Measurements from ENCODE around the gene ZNF608. TPM values are rescaled to one million over a fixed set of nuclear protein-coding genes. Genes with fewer than 3 reads are reported as not detected.

Gene ZNF608
- total and polyA plus RNA-seq, 3 donors from 2014 or later: 28.7 to 42.4 (median 42.1) TPM

GRCh38 chr5:124780011-124780410, 33.6 kb upstream of the ZNF608 start:
- Histone ChIP-seq H3K4me3 (no peak overlapping the region), H3K27ac (no peak overlapping the region), H3K9me3 (no peaks in the 10 kb centered on the region), H3K36me3 (ENCODE audit: low read depth, missing control alignments) (no peaks in the 10 kb centered on the region), H3K4me1 (no peaks in the 10 kb centered on the region), H3K27me3 (no peaks in the 10 kb centered on the region)
- TF ChIP-seq CTCF (IDR thresholded peaks at IDR 0.05): no peak
- no peak for DNase-seq
- intact Hi-C loops (cut with DNase I; ENCODE audit: low total_unique reads): no loop called here
- WGBS, 2 donors: 88 to 96% methylated on average over 4 of the region's 4 CpGs

DNA sequence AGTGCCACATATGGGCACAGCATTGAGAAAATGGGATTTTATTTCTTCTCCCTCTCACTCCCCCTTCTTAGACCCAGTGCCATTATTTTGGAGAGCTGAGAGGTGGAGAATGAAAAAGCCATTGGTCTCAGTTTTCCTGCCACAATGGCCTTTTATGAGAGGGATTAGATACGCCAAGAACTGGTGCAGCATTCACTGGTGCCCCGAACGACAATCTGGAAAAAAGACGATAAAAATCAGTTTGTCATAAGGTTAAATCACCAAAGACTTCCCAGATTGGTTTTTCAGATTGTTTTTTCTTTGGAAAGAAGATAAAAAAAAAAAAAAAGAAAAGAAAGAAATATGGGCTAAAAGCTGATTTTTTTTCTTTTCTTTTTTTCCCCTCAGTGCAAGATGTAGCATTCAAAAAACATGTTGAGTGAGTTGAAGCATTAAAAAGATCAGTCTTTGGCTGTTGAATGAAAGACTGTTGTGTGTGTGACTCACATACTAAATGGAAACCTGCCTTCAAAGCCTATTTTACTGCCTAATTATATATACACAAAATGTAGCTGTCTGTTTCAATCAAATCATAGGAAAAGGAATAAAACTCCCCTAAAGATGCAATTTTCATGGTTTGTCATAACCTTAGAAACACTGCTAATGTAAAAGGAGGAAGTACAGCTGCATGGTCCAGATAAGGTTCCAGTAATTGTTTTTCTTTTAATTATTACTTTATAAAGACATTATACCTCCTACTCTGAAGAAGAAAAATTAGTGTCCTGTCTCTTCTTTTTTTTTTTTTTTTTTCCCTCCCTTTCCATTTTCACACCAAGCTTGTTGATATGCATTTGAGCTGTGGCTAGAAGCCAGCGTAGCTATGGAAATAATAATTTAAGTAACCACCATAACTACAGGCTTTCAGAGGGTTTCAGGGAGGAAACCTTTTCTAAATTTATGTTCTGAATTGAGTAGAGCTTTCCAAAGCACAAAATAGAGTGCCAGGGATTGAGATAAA, 27.2 kb upstream of the ZNF608 start:
- WGBS, 2 donors: 73 to 87% methylated on average over 5 of the region's 5 CpGs
- Histone ChIP-seq H3K36me3 (ENCODE audit: low read depth, missing control alignments) (no peaks in the 10 kb centered on the region), H3K4me3 (no peak overlapping the region), H3K9me3 (no peaks in the 10 kb centered on the region), H3K27me3 (no peaks in the 10 kb centered on the region), H3K4me1 (no peaks in the 10 kb centered on the region), H3K27ac (no peak overlapping the region)
- DNase-seq: no peak
- no peak for TF ChIP-seq POLR2A (IDR thresholded peaks at IDR 0.05)
- no peak for TF ChIP-seq CTCF (IDR thresholded peaks at IDR 0.05)
- intact Hi-C loops (cut with DNase I; ENCODE audit: low total_unique reads): no loop called here

- no peak for DNase-seq
- Histone ChIP-seq H3K27me3 (no peaks in the 10 kb centered on the region), H3K9me3 (no peaks in the 10 kb centered on the region), H3K4me1 (no peaks in the 10 kb centered on the region), H3K36me3 (ENCODE audit: low read depth, missing control alignments) (no peaks in the 10 kb centered on the region), H3K27ac (no peak overlapping the region), H3K4me3 (no peak overlapping the region)
- no peak for TF ChIP-seq POLR2A (IDR thresholded peaks at IDR 0.05)
- 76 to 84% methylated on average over 1 of the region's 1 CpG for WGBS, 2 donors
- intact Hi-C loops (cut with DNase I; ENCODE audit: low total_unique reads): no loop called here
Observed at GRCh38 chr5:124772457-124773200, 26.2 kb upstream of the ZNF608 start.

GRCh38 chr5:124771761-124772160, 25.3 kb upstream of the ZNF608 start:
- DNase-seq: no peak
- no peaks in the 10 kb centered on the region for H3K4me1 ChIP-seq
- intact Hi-C loops (cut with DNase I; ENCODE audit: low total_unique reads): no loop called here
- WGBS, 2 donors: 87 to 95% methylated on average over 3 of the region's 3 CpGs
- H3K4me3 ChIP-seq: no peak overlapping the region
- H3K36me3 ChIP-seq (ENCODE audit: low read depth, missing control alignments): no peaks in the 10 kb centered on the region
- H3K27ac ChIP-seq: no peak overlapping the region
- TF ChIP-seq CTCF (IDR thresholded peaks at IDR 0.05): no peak
- no peak for TF ChIP-seq POLR2A (IDR thresholded peaks at IDR 0.05)
- no peaks in the 10 kb centered on the region for H3K9me3 ChIP-seq
- H3K27me3 ChIP-seq: no peaks in the 10 kb centered on the region

- H3K4me3 ChIP-seq: no peak overlapping the region
- no peak for DNase-seq
- H3K4me1 ChIP-seq: no peaks in the 10 kb centered on the region
- H3K9me3 ChIP-seq: no peaks in the 10 kb centered on the region
- H3K27me3 ChIP-seq: no peaks in the 10 kb centered on the region
- H3K36me3 ChIP-seq (ENCODE audit: low read depth, missing control alignments): no peaks in the 10 kb centered on the region
- H3K27ac ChIP-seq: no peak overlapping the region
- 51 to 66% methylated on average over 3 of the region's 3 CpGs for WGBS, 2 donors
- intact Hi-C loops (cut with DNase I; ENCODE audit: low total_unique reads): no loop called here
- TF ChIP-seq CTCF (IDR thresholded peaks at IDR 0.05) (no peak), POLR2A (IDR thresholded peaks at IDR 0.05) (no peak)
Observed at GRCh38 chr5:124764992-124765611, 18.7 kb upstream of the ZNF608 start.

All from testis (tissue), 3 donors.